Ascending aorta (tissue), 2 donors: ENCODE measurements around the gene ADPRH. TPM values are rescaled to one million over a fixed set of nuclear protein-coding genes. Genes with fewer than 3 reads are reported as not detected.
"Not testable (repeated sequence)": the region's sequence is repeated elsewhere in the genome, so short reads cannot be mapped to it uniquely, and the experiment has no call there.

Experiments
- DNase-seq, 2 donors: peaks; one replicate each; pipeline ENCODE4 v3.0.0-alpha.2; 2019; ENCODE audit warnings: low spot score in 2 of 2
- H3K27ac ChIP-seq, 2 donors: fragments of 200-600 bp; sonication (generic); one replicate each; pipeline ENCODE4 v1.5.1; 2016 to 2017; ENCODE audit warnings: mild to moderate bottlenecking in 1 of 2
- H3K27me3 ChIP-seq: fragments of 200-600 bp; sonication (generic); one replicate; pipeline ENCODE4 v1.5.1; 2017
- H3K36me3 ChIP-seq, 2 donors: fragments of 200-600 bp; sonication (generic); one replicate each; pipeline ENCODE4 v1.5.1; 2016
- H3K4me1 ChIP-seq, 2 donors: fragments of 200-600 bp; sonication (generic); one replicate each; pipeline ENCODE4 v1.5.1; 2016 to 2017; ENCODE audit warnings: mild to moderate bottlenecking in 1 of 2
- H3K4me3 ChIP-seq, 2 donors: fragments of 200-600 bp; sonication (generic); one replicate each; pipeline ENCODE4 v1.5.1; 2016 to 2017; ENCODE audit warnings: mild to moderate bottlenecking in 1 of 2
- H3K9me3 ChIP-seq, 2 donors: fragments of 200-600 bp; sonication (generic); one replicate each; pipeline ENCODE4 v1.5.1; 2016
- CTCF ChIP-seq, 3 experiments: fragments of 200-600 bp in 2 of 3; fragments of 450-650 bp in 1 of 3; sonication (generic) in 2 of 3; IDR thresholded peaks; one replicate each; pipeline ENCODE4 v1.5.1; 2016 to 2019; ENCODE audit warnings: antibody characterized with exemption in 3 of 3, mild to moderate bottlenecking in 1 of 3, moderate library complexity in 1 of 3
- intact Hi-C: fragments of 100-400 bp; cut with DNase I; formaldehyde crosslinking; loops from one replicate; pipeline ENCODE4 v1.15.1; 2023
- total RNA-seq: library from RNA; depleted of rRNA; stranded (reverse); fragments of >200 nt; gene quantifications from one replicate; pipeline ENCODE4 v1.1.0, GENCODE V29; 2016

The ADPRH gene
- total RNA-seq, 1 donor from 2014 or later = 32.1 TPM

DNA sequence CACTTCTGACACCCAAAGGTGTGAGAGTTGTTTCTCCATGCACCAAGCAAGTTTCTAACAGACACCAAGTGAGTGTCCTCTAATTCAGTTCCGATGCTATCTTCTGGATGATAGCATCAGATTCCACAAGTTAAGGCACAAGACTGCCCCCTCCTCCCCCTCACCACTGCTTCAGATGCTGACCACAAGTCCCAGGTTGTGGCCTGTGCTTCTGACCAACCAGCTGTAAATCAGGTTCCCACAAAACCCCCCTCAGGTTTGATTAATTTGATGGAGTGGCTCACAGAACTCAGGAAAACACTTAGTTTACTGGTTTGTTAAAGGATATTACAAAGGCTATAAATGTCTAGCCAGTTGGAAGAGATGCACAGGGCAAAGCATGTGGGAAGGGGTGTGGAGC, 11.4 kb downstream of the ADPRH start:
- no peak for TF ChIP-seq CTCF (IDR thresholded peaks at IDR 0.05)
- intact Hi-C loops = no loop called here
- H3K27me3 ChIP-seq = no peaks in the 10 kb centered on the region

DNA sequence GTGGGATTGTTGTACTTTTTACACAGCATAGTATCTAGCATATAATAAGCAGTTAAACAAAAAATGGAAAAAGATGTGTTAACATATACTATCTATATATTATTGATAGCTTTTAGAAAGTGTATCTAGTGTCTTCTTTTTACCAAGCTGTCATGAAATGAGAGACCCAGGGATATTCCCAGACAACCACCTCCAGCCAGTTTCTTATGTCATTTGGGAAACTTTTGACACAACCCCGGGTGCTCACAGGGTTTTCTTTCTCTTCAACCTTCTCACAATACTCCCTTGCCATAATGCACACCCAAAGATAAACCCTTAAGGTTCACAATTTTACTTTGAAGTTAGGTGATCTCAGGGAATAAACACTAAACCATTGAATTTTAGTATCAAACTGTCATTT, 13.6 kb downstream of the ADPRH start:
- intact Hi-C loops = no loop called here
- H3K36me3 ChIP-seq = no peaks in the 10 kb centered on the region
- H3K27ac ChIP-seq = no peak overlapping the region
- no peaks in the 10 kb centered on the region for H3K27me3 ChIP-seq
- TF ChIP-seq CTCF (IDR thresholded peaks at IDR 0.05) = no peak
- no peak for DNase-seq
- no peaks in the 10 kb centered on the region for H3K4me1 ChIP-seq
- H3K4me3 ChIP-seq = no peak overlapping the region
- no peaks in the 10 kb centered on the region for H3K9me3 ChIP-seq

More for the DNA sequence above, 11.4 kb downstream of the ADPRH start:
- no peaks in the 10 kb centered on the region for H3K36me3 ChIP-seq
- no peak overlapping the region for H3K4me3 ChIP-seq
- H3K9me3 ChIP-seq = no peaks in the 10 kb centered on the region
- no peak overlapping the region for H3K27ac ChIP-seq
- H3K4me1 ChIP-seq = no peaks in the 10 kb centered on the region
- no peak for DNase-seq

GRCh38 chr3:119594066-119594465, 14.8 kb downstream of the ADPRH start:
- no peak overlapping the region for H3K4me3 ChIP-seq

GRCh38 chr3:119594929-119595328, 15.6 kb downstream of the ADPRH start:
- H3K4me3 ChIP-seq, H3K27ac ChIP-seq, DNase-seq, H3K27me3 ChIP-seq, H3K4me1 ChIP-seq, H3K36me3 ChIP-seq, H3K9me3 ChIP-seq, intact Hi-C loops: not testable (repeated sequence)

More at GRCh38 chr3:119594066-119594465, 14.8 kb downstream of the ADPRH start:
- Histone ChIP-seq H3K4me1 (no peaks in the 10 kb centered on the region), H3K36me3 (no peaks in the 10 kb centered on the region), H3K27ac (no peak overlapping the region), H3K9me3 (no peaks in the 10 kb centered on the region), H3K27me3 (no peaks in the 10 kb centered on the region)
- DNase-seq = no peak
- intact Hi-C loops = no loop called here
- no peak for TF ChIP-seq CTCF (IDR thresholded peaks at IDR 0.05)

DNA sequence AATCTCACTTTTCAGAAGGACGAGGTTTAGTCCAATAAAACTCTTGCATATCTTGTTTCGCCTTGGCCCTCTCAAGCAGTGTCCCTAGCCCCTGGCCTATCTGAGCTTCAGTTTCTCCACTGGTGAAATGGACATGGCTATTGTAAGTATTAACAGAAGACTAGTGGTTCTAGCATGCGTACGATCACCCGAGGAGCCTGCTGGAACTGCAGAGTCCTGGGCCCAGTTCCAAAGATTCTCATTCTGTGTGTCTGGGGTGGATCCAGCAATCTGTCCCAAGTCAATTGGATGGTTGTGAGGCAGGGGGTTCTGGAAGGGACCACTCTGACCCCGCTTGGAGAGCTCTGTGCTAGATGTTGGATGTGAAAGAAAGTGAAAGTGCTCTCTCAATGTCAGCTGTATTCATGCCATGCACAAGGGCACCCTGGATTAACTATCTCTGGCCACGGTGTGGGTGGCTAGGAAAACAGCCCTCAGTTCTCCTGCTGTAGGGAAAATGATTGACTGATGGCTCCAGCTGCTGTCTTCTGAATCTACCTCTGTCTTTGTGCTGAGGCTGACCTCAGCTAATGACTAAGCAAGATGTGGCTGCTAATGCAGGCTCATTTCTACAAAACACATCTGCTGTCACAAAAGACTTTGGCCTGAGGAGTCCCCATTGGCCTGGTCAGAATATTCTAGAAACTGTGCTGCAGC, 16.5 kb downstream of the ADPRH start:
- Histone ChIP-seq H3K4me1 (no peaks in the 10 kb centered on the region), H3K36me3 (no peaks in the 10 kb centered on the region), H3K27me3 (no peaks in the 10 kb centered on the region), H3K9me3 (no peaks in the 10 kb centered on the region), H3K4me3 (peak overlapping the region in 1 of 2 donors; percentile 42), H3K27ac (no peak overlapping the region)
- TF ChIP-seq CTCF (IDR thresholded peaks at IDR 0.05) = no peak
- DNase-seq = no peak
- intact Hi-C loops = no loop called here

DNA sequence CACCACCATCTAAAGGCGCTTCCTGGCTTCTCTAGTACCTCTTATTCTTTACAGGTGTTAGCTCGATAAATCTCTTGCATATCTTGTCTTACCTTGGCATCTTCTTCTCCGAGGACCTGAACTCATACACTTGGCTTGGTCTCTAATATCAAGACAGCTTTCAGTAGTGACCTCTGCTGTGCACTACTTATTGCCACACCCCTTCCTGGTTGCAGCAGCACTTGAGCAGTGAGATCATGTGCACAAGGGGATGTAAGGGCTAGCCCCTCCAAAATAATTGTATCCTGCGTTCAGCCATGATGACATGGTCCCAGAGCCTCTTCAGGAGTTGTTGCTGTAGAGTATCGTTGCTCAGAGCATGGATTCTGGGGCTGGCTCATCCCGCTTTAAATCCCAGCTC, 17.1 kb downstream of the ADPRH start:
- no peaks in the 10 kb centered on the region for H3K27me3 ChIP-seq
- no peak overlapping the region for H3K4me3 ChIP-seq
- no peak for DNase-seq
- intact Hi-C loops = no loop called here
- no peaks in the 10 kb centered on the region for H3K36me3 ChIP-seq
- no peak for TF ChIP-seq CTCF (IDR thresholded peaks at IDR 0.05)
- H3K27ac ChIP-seq = no peak overlapping the region
- no peaks in the 10 kb centered on the region for H3K4me1 ChIP-seq
- no peaks in the 10 kb centered on the region for H3K9me3 ChIP-seq
